Transverse colon (tissue), 4 donors: ENCODE data around the gene PDZD2. TPM values are rescaled to one million over a fixed set of nuclear protein-coding genes. Genes with fewer than 3 reads are reported as not detected.

Experiments used
- DNase-seq: peaks from one replicate; pipeline ENCODE4 v3.0.0-alpha.2; 2019
- H3K27ac ChIP-seq, 4 donors: fragments of 200-600 bp; sonication (generic); 2 replicates each; pipeline ENCODE4 v1.5.1; 2016 to 2018; ENCODE audit warnings: inconsistent platforms in 4 of 4
- H3K27me3 ChIP-seq: fragments of 200-600 bp; sonication (generic); 2 replicates; pipeline ENCODE4 v1.5.1; 2017; ENCODE audit warnings: inconsistent platforms
- H3K36me3 ChIP-seq, 4 donors: fragments of 200-600 bp; sonication (generic); 2 replicates each; pipeline ENCODE4 v1.5.1; 2017 to 2019; ENCODE audit warnings: inconsistent platforms in 4 of 4
- H3K4me1 ChIP-seq, 4 donors: fragments of 200-600 bp; sonication (generic); 2 replicates each; pipeline ENCODE4 v1.5.1; 2017 to 2020; ENCODE audit warnings: inconsistent platforms in 4 of 4
- H3K4me3 ChIP-seq, 4 donors: fragments of 200-600 bp; sonication (generic); 1 replicate in 1 of 4; 2 replicates in 3 of 4; pipeline versions ENCODE4 v1.5.1 to v1.6.1; 2017 to 2019; ENCODE audit warnings: inconsistent platforms in 4 of 4
- H3K9me3 ChIP-seq, 2 donors: fragments of 200-600 bp; sonication (generic); 2 replicates each; pipeline ENCODE4 v1.5.1; 2017 to 2019; ENCODE audit warnings: inconsistent platforms in 2 of 2
- EP300 ChIP-seq: sonication (generic); formaldehyde crosslinking; IDR thresholded peaks from one replicate; pipeline ENCODE4 v1.6.1; 2017; ENCODE audit warnings: antibody characterized with exemption, low read depth
- POLR2A ChIP-seq: fragments of 450-650 bp; IDR thresholded peaks from one replicate; pipeline ENCODE4 v1.6.1; 2016; ENCODE audit warnings: antibody characterized with exemption, mild to moderate bottlenecking, moderate library complexity
- POLR2AphosphoS5 ChIP-seq, 3 donors: sonication (generic); formaldehyde crosslinking; IDR thresholded peaks; one replicate each; pipeline ENCODE4 v1.6.1; 2016; ENCODE audit warnings: antibody characterized with exemption in 3 of 3
- WGBS, 2 donors: methylation state at CpG; one replicate each; pipeline ENCODE4 v1.1.5; 2018; ENCODE audit warnings: low coverage in 1 of 2; 5-methylcytosine and 5-hydroxymethylcytosine counted together
- in situ Hi-C, 4 donors: fragments of 200-750 bp; cut with MboI; loops; one replicate each; pipeline versions ENCODE4 v1.15.0 to v1.15.1; 2017; ENCODE audit warnings: low sequenced_read_pairs in 3 of 4, low pct_ligation_motif_present in 1 of 4, low pct_unique_long_range_greater_than_20kb in 1 of 4
- intact Hi-C: fragments of 100-400 bp; cut with DNase I; formaldehyde crosslinking; loops from one replicate; pipeline ENCODE4 v1.15.1; 2023; ENCODE audit warnings: low total_unique reads
- total RNA-seq, 4 donors: library from RNA; depleted of rRNA; stranded (reverse); fragments of >200 nt; gene quantifications; one replicate each; pipeline ENCODE4 v1.1.0, GENCODE V29; 2016
- TF ChIP-seq, protein P1 (sequence below), 5 experiments: fragments of 200-600 bp in 3 of 5; fragments of 450-650 bp in 2 of 5; sonication (generic) in 3 of 5; IDR thresholded peaks; 1 replicate in 2 of 5; 2 replicates in 3 of 5; pipeline ENCODE4 v1.5.1; 2016 to 2017; ENCODE audit warnings: antibody characterized with exemption in 5 of 5, inconsistent platforms in 3 of 5, mild to moderate bottlenecking in 2 of 5, moderate library complexity in 1 of 5

The PDZD2 gene
- total RNA-seq, 4 donors from 2014 or later, result 2.0 to 3.7 (median 2.8) TPM

- Histone ChIP-seq H3K27ac (no peak overlapping the region), H3K36me3 (no peaks in the 10 kb centered on the region), H3K4me1 (no peaks in the 10 kb centered on the region), H3K27me3 (no peaks in the 10 kb centered on the region), H3K4me3 (no peak overlapping the region), H3K9me3 (no peaks in the 10 kb centered on the region)
- no peak for TF ChIP-seq POLR2AphosphoS5 (IDR thresholded peaks at IDR 0.05)
- no peak for TF ChIP-seq EP300
- TF ChIP-seq, protein P1, sequence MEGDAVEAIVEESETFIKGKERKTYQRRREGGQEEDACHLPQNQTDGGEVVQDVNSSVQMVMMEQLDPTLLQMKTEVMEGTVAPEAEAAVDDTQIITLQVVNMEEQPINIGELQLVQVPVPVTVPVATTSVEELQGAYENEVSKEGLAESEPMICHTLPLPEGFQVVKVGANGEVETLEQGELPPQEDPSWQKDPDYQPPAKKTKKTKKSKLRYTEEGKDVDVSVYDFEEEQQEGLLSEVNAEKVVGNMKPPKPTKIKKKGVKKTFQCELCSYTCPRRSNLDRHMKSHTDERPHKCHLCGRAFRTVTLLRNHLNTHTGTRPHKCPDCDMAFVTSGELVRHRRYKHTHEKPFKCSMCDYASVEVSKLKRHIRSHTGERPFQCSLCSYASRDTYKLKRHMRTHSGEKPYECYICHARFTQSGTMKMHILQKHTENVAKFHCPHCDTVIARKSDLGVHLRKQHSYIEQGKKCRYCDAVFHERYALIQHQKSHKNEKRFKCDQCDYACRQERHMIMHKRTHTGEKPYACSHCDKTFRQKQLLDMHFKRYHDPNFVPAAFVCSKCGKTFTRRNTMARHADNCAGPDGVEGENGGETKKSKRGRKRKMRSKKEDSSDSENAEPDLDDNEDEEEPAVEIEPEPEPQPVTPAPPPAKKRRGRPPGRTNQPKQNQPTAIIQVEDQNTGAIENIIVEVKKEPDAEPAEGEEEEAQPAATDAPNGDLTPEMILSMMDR (IDR thresholded peaks at IDR 0.05), result no peak
- TF ChIP-seq POLR2A, result no peak
- DNase-seq, result no peak
- in situ Hi-C loops, result no loop called here
- intact Hi-C loops, result no loop called here
- 81 to 89% methylated on average over 1 to 2 of the region's 2 CpGs for WGBS, 2 donors
These were observed 274.9 kb downstream of the PDZD2 start for GRCh38 chr5:31913808-31914207.

DNA sequence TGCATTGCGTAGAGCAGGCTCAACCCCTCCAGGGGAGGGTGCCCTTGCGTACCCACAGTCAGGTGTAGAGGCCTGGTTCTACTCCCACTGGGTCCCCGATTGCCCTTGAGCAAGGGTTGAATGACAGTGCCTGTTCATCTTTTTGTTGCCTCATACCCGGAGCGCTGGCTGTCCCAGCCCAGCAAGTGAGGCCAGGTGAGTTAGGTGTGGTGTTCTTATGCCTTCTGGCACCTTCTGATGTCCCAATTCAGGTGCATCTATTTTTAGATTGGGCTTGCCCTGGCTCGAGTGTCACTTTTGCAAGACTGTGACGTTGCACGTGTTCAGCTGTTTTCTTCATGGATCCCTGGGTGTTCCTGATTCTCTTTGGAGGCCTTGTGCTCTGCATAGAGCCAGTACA is 277.4 kb downstream of the PDZD2 start:
- TF ChIP-seq POLR2A (no peak), EP300 (no peak), POLR2AphosphoS5 (IDR thresholded peaks at IDR 0.05) (no peak)
- TF ChIP-seq, protein P1 (IDR thresholded peaks at IDR 0.05), result no peak
- Histone ChIP-seq H3K4me3 (no peak overlapping the region), H3K9me3 (no peaks in the 10 kb centered on the region), H3K27ac (no peak overlapping the region), H3K27me3 (no peaks in the 10 kb centered on the region), H3K36me3 (no peaks in the 10 kb centered on the region), H3K4me1 (no peaks in the 10 kb centered on the region)
- in situ Hi-C loops (no loop called here), intact Hi-C loops (no loop called here)
- WGBS, 2 donors, result 92 to 100% methylated on average over 3 to 8 of the region's 8 CpGs
- no peak for DNase-seq

DNA sequence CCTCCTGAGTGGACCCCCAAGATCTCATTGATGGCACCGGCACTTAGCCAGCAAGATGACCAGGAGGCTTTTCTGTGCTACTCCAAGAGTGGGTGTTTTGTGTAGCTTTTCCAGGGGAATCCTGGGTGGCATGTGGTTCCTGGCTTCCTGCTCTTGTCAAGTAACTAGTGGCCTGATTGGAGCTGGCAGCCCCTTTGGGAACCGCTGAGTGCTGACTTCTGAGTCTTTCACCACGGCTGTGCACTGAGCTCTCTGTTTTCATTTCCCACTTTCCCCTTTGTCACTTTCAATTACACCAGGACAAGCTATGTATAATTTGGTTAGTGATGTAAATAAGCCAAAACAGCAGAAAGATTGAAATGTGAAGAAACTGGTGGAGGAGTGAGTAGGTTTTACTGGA is 279.8 kb downstream of the PDZD2 start:
- Histone ChIP-seq H3K4me3 (no peak overlapping the region), H3K27me3 (no peaks in the 10 kb centered on the region), H3K27ac (no peak overlapping the region), H3K9me3 (no peaks in the 10 kb centered on the region), H3K4me1 (no peaks in the 10 kb centered on the region), H3K36me3 (no peaks in the 10 kb centered on the region)
- intact Hi-C loops (no loop called here), in situ Hi-C loops (no loop called here)
- DNase-seq, result no peak
- WGBS, 2 donors, result 74 to 100% methylated on average over 1 to 3 of the region's 3 CpGs
- TF ChIP-seq POLR2AphosphoS5 (IDR thresholded peaks at IDR 0.05), result no peak
- no peak for TF ChIP-seq POLR2A
- no peak for TF ChIP-seq EP300
- TF ChIP-seq, protein P1 (IDR thresholded peaks at IDR 0.05), result no peak

DNA sequence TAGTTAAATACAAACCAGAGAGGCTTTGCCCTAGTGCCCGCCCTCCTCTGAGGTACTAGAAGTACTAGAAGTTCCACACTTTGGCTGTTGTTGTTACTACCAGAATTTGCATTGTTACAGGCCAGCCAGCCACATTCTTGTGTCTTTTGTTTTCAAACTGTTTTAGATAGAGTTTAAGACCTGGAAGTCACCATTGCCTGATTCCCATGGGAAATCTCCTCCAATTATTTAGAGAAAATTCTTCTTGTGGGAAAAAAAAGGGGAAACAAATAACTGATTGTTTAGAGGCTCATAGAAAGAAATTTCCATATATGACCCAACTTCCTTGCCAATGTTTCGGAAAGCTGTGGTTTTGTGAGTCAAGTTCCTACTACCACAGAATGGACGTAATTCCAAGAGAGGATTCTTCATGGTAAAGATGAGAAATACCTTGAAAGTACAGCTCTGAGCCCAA is 282.9 kb downstream of the PDZD2 start:
- TF ChIP-seq POLR2AphosphoS5 (IDR thresholded peaks at IDR 0.05) (no peak), EP300 (no peak), POLR2A (no peak)
- TF ChIP-seq, protein P1 (IDR thresholded peaks at IDR 0.05), result no peak
- Histone ChIP-seq H3K27ac (no peak overlapping the region), H3K4me3 (no peak overlapping the region), H3K36me3 (no peaks in the 10 kb centered on the region), H3K4me1 (no peaks in the 10 kb centered on the region), H3K9me3 (no peaks in the 10 kb centered on the region), H3K27me3 (no peaks in the 10 kb centered on the region)
- intact Hi-C loops (no loop called here), in situ Hi-C loops (no loop called here)
- DNase-seq, result no peak
- WGBS, 2 donors, result 84 to 87% methylated on average over 3 of the region's 3 CpGs
